Stimulated activated CD4-positive, alpha-beta T cell treated with anti-CD3 and anti-CD28 coated beads, Interleukin-2, amount 100 ng/mL, for 4 hours (primary cell): ENCODE data around the gene AOAH.
"Not testable (repeated sequence)": the region's sequence is repeated elsewhere in the genome, so short reads cannot be mapped to it uniquely, and the experiment has no call there.

ENCODE experiments used
- DNase-seq: peaks from one replicate; pipeline ENCODE4 v3.0.0-alpha.2; 2020; ENCODE audit warnings: low read depth

Gene AOAH

DNA sequence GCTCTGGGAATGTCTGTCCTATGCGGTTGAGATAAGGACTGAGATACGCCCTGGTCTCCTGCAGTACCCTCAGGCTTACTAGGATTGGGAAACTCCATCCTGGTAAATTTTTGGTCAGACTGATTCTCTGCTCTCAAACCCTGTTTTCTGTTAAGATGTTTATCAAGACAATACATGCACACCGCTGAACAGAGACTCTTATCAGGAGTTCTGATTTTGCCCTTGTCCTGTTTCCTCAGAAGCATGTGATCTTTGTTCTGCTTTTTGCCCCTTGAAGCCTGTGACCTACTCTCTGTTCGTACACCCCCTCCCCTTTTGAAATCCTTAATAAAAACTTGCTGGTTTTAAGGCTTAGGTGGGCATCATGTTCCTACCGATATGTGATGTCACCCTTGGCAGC, 258.3 kb downstream of the AOAH start:
- not testable (repeated sequence) for DNase-seq

DNA sequence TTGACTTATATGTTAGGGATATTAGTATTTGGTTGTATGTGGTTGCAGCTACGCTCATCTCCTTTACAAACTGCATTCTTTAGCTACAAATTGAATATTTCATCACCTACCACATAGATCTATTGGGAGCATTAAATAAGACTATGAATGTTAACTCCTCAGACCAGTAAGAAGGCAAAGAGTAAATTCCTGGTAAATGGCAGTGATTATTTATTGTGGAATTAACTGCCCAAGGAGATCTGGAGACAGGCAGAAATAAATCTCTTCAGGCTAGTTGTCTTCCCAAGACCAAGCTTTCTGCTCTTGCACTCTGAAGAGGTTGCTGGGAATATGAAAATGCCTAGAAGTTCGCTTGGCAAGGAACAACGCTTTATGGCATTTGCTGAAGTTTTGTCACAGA, 260.0 kb downstream of the AOAH start:
- DNase-seq: no peak
